COR-L47 (cell line): ENCODE results near the gene SRSF3.

Experiments
- DNase-seq: peaks from one replicate; lab custom pipeline; 2025; lab: John Stamatoyannopoulos, UW

Gene SRSF3

DNA sequence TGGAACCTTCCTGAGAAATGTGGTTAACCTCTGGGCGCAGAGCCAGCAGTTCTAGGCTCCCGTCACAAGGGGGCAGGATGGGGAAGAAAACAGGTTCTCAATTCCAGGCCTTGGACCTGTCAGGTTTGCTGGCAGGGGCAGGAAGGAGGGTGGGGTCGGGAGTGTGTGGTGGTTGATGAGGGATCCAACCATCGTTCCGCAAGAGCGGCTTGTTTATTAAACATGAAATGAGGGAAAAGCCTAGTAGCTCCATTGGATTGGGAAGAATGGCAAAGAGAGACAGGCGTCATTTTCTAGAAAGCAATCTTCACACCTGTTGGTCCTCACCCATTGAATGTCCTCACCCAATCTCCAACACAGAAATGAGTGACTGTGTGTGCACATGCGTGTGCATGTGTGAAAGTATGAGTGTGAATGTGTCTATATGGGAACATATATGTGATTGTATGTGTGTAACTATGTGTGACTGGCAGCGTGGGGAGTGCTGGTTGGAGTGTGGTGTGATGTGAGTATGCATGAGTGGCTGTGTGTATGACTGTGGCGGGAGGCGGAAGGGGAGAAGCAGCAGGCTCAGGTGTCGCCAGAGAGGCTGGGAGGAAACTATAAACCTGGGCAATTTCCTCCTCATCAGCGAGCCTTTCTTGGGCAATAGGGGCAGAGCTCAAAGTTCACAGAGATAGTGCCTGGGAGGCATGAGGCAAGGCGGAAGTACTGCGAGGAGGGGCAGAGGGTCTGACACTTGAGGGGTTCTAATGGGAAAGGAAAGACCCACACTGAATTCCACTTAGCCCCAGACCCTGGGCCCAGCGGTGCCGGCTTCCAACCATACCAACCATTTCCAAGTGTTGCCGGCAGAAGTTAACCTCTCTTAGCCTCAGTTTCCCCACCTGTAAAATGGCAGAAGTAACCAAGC lies 29.6 kb downstream of the SRSF3 start:
- DNase-seq, result peak; percentile 84

DNA sequence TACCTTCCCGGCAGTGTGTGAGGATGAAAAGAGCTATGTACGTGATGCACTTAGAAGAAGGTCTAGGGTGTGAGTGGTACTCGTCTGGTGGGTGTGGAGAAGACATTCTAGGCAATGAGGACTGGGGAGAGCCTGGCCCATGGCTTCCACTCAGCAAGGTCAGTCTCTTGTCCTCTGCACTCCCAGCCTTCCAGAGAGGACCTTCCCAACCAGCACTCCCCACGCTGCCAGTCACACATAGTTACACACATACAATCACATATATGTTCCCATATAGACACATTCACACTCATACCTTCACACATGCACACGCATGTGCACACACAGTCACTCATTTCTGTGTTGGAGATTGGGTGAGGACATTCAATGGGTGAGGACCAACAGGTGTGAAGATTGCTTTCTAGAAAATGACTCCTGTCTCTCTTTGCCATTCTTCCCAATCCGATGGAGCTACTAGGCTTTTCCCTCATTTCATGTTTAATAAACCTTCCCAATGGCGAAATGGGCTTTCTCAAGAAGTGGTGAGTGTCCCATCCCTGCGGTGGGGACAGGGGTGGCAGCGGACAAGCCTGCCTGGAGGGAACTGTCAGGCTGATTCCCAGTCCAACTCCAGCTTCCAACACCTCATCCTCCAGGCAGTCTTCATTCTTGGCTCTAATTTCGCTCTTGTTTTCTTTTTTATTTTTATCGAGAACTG lies 30.4 kb downstream of the SRSF3 start:
- DNase-seq, result no peak

DNA sequence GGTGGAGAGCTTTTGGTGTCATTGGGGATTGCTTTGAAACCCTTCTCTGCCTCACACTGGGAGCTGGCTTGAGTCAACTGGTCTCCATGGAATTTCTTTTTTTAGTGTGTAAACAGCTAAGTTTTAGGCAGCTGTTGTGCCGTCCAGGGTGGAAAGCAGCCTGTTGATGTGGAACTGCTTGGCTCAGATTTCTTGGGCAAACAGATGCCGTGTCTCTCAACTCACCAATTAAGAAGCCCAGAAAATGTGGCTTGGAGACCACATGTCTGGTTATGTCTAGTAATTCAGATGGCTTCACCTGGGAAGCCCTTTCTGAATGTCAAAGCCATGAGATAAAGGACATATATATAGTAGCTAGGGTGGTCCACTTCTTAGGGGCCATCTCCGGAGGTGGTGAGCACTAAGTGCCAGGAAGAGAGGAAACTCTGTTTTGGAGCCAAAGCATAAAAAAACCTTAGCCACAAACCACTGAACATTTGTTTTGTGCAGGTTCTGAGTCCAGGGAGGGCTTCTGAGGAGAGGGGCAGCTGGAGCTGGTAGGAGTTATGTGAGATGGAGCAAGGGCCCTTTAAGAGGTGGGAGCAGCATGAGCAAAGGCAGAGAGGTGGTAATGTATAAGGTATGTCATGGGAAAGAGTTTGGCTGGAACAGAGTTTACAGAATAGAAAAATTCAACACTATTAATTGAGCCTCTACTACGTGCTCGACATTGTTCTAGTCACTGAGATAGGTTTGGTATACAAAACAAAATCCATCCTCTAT lies 31.2 kb downstream of the SRSF3 start:
- DNase-seq, result peak; percentile 64

DNA sequence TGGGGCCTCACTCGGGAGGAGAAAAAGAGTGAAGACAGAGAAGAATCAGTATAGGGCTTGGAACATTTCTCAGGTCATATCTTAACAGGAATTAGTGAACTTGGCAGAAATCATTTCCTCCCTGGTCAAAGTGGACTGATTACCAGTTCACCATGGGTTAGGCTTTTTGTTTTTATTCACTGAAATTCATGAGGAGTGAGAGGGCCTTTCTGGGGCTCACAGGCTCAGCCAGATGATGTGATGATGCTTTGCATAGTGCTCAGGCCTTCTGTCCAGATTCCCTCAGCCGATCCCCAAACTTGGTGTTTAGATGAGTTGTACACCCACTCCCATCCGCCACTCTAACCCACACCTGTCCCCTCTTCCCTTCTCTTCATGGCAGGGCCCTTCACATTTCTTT lies 32.5 kb downstream of the SRSF3 start:
- no peak for DNase-seq

DNA sequence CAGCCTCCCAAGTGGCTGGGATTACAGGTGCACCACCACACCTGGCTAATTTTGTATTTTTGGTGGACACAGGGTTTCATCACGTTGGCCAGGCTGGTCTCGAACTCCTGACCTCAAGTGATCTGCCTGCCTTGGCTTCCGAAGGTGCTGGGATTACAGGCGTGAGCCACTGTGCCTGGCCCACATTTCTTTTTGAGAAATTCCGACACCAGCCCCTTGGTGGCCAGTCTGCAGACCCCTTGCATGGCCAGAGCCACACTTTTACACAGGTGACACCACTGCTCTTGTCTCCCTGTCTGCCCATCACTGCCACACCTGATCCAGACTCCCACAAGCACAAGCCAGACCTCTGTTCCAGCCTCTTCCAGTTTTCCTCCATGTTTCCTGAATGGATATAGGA lies 33.0 kb downstream of the SRSF3 start:
- no peak for DNase-seq

DNA sequence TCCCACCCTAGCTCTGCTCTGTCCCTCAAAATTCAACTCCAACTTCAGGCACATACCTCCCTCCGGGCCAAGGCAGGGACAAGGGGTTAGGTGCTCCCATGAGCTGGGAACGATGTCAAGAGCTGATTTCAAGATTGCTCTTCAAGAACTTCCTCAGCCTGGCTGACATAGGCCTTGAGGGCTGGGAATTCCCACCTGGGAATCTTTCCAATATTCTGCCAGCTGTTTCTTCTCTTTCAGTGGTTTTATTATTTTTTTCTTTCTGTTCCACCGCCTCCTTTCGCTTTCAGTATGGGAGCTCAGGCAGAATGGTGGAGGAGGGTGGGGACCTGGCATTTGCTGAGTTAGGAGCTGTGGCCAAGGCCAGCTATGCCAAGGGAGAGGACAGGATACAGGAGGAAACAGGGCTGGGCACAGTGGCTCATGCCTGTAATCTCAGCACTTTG lies 33.7 kb downstream of the SRSF3 start:
- no peak for DNase-seq

DNA sequence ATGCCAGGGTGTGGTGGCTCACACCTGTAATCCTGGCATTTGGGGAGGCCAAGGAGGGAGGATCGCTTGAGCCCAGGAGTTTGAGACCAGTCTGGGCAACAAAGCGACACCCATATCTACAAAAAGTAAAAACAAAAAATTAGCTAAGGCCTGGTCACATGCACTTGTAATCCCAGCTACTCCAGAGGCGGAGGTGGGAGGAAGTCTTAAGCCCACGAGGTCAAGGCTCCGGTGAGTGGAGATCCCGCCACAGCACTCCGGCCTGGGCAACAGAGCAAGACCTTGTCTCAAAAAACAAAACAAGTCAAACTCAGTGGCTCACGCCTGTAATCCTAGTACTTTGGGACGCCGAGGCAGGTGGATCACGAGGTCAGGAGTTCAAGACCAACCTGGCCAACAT lies 35.6 kb downstream of the SRSF3 start:
- no peak for DNase-seq

DNA sequence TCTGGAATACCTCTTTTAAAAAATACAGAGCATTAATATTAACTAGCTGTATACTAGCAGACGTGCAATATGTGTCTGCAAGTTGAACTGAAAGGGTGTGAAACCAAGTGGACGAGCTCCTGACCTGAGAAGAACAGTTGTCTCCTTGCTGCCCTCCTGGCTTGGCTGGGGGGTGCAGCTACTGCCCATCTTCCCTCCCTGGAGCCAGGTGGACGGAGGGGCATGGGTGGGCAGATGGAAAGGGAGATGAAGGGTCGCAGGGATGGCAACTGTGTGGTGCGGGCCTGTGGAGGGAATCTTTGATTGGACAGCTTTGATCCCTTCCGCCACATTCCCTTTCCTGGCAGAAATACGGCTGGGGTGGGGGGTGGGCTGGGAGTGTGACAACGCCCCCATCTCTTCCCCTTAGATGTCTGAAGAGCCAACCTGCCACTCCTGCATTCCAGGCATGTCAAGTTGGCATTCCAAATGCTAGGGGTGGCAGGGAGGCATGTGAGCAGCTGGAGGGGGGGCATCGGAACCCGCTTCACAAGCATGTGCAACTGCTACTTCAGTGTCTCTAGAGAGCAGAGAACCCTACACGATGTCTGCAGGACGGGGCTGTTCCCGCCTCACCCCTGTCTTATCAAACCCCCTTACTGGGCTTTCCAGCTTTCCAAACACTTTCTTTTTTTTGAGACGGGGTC lies 37.3 kb downstream of the SRSF3 start:
- no peak for DNase-seq

DNA sequence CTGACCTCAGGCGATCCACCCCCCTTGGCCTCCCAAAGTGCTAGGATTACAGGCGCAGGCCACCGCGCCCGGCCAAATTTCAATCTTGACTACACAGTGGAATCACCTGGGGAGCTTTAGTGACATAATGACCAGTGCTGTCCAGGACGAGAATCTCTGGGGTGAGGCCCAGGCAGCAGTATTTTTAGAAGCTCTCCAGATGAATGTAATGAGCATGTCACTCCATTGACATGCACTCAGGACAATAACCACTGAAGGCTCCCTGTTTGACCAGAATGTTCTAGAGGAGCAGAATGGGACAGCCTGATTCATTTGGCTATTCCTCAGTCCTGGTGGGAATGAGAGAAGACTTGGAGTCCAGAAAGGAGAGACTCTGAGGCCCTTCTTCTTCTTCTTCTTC lies 39.2 kb downstream of the SRSF3 start:
- DNase-seq, result no peak

DNA sequence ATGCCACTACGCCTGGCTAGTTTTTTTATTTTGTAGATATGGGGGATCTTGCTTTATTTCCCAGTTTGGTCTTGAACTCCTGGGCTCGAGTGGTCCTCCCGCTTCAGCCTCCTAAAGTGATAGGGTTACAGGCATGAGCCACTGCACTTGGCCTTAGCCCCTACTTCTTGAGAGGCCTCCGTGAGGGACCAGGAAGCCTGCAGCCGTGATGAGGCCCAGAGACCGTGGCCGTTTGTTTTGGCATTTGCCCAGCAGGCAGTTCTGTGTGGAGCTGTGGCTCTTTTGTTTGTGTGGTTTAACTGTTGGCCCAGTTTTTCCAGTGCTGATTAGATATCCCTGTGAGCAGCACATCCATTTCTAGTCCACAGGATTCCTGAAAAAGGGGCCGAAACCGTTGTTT lies 39.8 kb downstream of the SRSF3 start:
- DNase-seq, result peak; percentile 47

DNA sequence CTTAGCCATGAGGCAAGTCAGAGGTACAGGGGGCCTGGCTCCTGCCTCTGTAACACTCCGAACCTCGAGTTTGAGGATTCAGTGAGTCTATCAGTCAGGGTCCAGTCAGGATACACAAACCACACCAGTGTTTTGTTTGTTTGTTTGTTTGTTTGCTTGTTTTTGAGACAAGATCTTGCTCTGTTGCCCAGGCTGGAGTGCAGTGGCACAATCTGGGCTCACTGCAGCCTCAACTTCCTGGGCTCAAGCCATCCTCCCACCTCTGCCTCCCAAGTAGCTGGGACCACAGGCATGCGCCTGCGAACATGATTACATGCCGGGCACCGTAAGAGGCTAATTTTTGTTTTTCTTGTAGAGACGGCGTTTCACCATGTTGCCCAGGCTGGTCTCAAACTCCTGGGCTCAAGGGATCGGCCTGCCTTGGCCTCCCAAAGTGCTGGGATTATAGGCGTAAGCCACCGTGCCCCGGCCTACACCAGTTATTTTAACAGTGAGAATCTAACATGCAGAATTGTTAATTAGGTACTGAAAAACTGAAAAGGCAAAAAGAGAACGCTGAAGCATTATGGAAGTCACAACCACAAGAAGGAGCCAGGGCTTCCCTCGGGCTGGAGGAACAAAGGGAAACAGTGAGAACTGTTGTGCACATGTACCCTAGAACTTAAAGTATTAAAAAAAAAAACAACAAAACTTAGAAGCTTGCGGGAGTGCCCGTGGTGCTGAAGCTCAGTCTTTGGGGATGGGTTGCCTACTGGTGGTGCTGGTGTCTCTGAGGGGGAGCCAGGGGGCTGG lies 40.4 kb downstream of the SRSF3 start:
- DNase-seq, result no peak

DNA sequence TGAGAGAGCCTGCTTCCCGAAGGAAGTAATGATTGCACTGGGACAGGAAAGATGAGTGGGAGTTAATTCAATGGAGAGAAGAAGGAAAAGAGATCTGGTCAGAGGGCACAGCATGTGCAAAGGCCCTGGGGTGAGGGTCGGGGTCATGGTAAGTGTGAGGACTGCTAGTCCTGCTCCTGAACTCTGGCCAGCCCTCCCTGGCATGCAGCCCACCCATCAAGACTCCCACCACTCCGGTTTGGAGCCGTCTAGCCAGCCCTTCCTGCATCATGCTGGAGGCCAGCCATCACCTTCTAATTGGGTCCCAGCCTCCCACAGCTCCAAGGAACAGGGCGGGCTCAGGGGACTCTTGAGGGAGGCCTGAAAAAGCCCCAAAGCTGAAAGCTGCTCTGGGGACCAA lies 42.1 kb downstream of the SRSF3 start:
- no peak for DNase-seq

DNA sequence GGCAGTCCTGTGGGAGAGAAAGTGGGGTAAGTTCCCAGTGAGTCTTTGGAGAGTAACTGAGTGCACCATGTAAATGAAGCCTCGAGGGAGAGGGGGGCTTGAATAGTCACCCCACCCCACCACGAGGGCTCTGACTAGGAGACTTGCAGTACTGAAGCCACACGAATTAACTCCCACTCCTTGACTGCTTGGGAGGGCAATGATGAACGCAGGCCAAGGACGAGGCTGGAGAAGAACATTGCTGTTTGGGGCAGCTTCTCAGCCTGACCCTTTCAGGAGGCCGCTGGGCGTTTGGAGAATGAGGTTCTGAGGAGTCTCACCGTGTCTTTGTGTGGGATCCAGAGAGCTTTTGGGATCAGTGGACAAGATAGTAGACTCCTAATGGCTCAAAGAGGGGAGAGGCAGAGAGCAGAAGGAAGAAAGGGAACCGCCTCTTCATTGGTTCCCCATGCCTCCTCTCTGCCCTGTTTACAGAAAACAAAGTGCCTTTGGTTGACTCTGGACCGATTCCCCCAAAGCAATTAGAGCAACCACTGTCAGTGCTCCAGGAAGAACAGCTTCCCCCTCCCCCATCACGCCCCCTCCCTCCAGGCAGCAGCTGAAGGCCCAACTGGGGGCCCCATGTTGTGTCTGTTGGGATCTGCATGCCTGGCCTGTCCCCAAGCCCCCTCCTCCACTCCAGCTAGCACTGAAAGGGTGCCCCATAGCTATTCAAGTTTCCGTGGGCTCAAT lies 42.7 kb downstream of the SRSF3 start:
- peak; percentile 21 for DNase-seq

DNA sequence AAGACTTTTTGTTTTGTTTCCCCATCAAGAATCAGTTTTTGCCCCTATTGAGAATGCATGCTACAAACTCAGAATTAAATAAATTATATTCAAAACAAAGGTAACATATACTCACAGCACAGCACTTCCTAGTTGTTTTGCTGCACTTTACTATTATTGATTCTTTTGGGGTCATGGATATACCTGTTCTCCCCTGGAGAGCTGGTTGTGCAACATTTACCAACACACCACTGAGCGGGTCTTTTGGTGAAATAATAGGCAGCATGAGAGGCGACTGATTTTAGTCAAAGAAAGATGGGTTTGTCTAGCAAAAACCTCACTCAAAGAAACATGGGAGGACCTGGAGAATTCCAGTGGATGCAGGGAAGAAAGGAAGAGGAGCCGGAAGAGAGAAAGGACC lies 44.4 kb downstream of the SRSF3 start:
- no peak for DNase-seq

DNA sequence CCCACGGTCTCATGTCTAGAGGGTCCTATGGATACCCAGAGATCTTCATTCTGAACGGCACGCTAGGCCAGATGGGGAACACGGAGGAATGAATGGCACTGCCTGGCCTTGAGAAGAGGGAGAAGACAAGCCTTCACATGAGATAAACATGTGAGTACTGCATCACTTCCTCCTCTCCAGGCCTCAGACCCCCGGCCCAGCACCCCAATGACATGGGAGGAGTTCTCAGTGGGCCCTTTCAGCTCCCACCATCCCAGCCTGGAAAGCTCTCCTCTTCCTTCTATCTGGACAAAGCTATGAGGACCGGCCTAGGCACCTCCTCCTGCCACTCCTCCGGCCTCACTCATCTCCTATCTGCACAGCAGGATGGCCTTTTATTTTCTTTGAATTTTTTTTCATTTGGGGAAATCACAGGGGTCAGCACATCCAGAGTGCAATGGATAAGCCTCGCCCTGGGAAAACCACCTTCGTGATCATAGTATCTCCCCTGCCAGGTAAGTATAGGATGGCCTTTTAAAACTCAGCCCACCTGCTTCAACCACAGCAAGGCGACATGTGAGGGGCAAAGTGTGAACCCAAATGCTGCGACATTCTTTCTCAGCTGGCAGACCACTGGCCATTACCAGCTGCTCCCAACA lies 45.1 kb downstream of the SRSF3 start:
- DNase-seq, result no peak

DNA sequence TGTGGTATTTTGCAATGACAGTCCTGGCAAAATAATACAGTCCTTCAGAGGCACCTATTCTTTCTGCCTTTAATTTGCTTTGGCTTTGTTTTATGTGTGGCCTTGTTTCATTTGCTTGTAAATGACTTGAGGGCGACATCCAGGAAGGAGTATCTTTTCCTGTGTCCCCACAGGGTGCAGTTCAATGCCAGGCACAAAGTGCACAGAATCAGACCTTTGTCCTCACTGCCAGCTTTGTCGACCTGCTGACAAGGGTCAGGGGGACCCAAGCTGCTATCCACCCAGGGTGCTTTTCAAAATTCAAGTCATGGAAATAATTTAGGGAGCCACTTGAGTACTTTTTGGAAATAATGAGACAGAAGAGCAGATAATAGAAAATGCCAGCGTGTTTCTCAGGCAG lies 47.4 kb downstream of the SRSF3 start:
- DNase-seq, result no peak

DNA sequence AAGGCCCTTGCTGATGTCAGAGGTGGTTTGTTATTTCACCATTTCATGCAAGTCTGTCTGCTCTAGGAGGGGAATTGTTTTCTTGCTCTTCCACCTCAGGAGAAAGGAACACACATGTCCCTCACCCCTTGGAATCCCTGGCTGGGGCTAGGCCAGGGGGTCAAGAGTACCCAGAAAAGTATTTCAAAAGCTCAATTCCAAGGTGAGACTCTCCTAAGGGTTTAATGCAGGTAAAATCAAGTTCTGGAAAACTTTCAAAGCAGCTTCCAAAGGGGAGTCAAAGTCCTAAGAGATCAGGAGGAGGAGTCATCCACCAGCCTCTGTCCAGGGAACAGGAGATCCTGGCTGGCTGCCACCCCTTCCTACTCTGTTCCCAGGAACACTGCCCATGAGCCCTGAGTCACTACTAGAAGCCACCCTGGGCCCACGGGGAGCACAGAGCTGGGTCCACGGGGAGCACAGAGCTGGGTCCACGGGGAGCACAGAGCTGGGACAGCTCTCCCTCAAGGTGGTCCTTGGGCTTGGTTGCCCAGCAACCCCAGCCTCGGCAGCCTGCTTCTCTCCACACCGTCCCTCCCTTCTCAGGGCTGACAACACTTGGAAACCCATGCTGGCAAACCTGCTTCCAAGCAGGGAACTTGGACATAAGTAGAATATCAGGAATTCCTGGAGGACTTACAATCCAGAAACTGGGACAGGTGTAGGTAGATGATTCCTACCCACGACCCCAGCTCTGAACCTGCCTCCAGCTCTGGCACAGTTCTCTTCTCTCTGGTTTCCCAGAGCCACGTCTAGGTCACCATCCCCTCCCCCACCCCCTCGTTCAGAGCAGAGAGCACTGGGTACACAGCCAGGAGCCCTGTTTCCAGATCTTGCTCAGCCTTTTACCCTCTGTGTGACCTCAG lies 49.0 kb downstream of the SRSF3 start:
- no peak for DNase-seq

DNA sequence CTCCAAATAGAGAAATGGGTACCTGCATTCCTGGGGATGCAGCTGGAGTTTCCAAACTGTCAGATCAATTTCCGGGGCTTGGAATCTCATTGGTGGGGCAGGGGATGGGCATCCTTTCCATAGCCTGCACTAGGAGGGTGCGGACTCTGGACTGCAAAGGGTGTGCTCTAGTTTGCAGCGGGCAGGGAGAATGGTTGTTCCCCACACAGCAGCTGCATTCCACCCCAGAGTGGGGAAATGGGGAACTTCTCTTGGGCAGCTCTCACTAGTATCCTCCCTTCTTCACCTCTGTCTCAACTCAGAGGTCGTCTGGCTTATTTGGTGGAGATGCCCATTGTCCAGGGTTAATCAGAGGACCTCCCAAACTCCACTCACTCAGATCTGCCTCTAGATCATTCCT lies 49.8 kb downstream of the SRSF3 start:
- no peak for DNase-seq

DNA sequence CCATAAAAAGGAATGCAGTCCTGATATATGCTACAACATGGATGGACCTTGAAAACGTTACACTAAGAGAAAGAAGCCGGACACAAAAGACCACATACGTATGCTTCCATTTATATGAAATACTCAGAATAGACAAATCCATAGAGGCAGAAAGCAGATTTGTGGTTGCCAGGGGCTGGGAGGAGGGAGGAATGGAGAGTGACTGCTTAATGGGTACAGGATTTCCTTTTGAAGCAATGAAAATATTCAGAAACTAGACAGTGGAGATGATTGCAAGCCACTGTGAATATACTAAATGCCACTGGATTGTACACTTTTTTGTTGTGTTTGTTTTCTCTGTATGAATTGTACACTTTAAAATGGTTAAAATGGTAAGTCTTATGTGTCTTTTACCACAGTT lies 54.9 kb downstream of the SRSF3 start:
- DNase-seq, result no peak
